HepG2 (cell line): Measurements from ENCODE around the gene HILPDA. TPM values are rescaled to one million over a fixed set of nuclear protein-coding genes. Genes with fewer than 3 reads are reported as not detected.

ENCODE experiments used
- BORCS8-MEF2B ChIP-seq: sonication (generic); formaldehyde crosslinking; IDR thresholded peaks from 2 replicates; pipeline ENCODE4 v1.8.0; 2022; ENCODE audit warnings: mild to moderate bottlenecking, missing genetic modification reagents
- EP300 ChIP-seq, 3 experiments: sonication (generic) in 1 of 3; formaldehyde crosslinking in 1 of 3; IDR thresholded peaks; 2 replicates each; pipeline versions ENCODE4 v1.5.1 to v1.6.1; 2011 to 2020; ENCODE audit warnings: low read depth in 2 of 3, low read length in 2 of 3, borderline replicate concordance in 1 of 3, improper control_type of control experiment in 1 of 3, mild to moderate bottlenecking in 1 of 3, missing genetic modification reagents in 1 of 3, moderate library complexity in 1 of 3
- KAT7 ChIP-seq: IDR thresholded peaks from 2 replicates; pipeline ENCODE4 v1.6.1; 2018; ENCODE audit warnings: borderline replicate concordance, missing compliant biosample characterization
- KDM5A ChIP-seq: fragments of 200-600 bp; sonication (generic); IDR thresholded peaks from 2 replicates; pipeline ENCODE4 v1.7.0; 2018; ENCODE audit warnings: antibody characterized with exemption, mild to moderate bottlenecking, low read length, borderline replicate concordance
- SAP130 ChIP-seq: IDR thresholded peaks from 2 replicates; pipeline ENCODE4 v1.6.1; 2016; ENCODE audit warnings: low read depth
- SMYD3 ChIP-seq: sonication (generic); formaldehyde crosslinking; IDR thresholded peaks from 2 replicates; pipeline ENCODE4 v1.8.1; 2023; ENCODE audit warnings: mild to moderate bottlenecking, missing genetic modification reagents
- SP4 ChIP-seq: sonication (generic); formaldehyde crosslinking; IDR thresholded peaks from 2 replicates; pipeline ENCODE4 v1.8.1; 2023; ENCODE audit warnings: mild to moderate bottlenecking, missing genetic modification reagents
- SPEN ChIP-seq: sonication (generic); formaldehyde crosslinking; IDR thresholded peaks from 2 replicates; pipeline ENCODE4 v1.5.1; 2020; ENCODE audit warnings: low read depth, mild to moderate bottlenecking, missing genetic modification reagents
- ZNF292 ChIP-seq: sonication (generic); formaldehyde crosslinking; IDR thresholded peaks from 2 replicates; pipeline ENCODE4 v1.8.1; 2022; ENCODE audit warnings: mild to moderate bottlenecking, low read depth, missing genetic modification reagents, borderline replicate concordance
- ZNF337 ChIP-seq: sonication (generic); formaldehyde crosslinking; IDR thresholded peaks from 2 replicates; pipeline ENCODE4 v1.5.1; 2020; ENCODE audit warnings: missing genetic modification reagents, low read depth, mild to moderate bottlenecking, borderline replicate concordance
- polyA plus RNA-seq, 8 experiments: library from polyadenylated mRNA; depleted of rRNA in 3 of 8; stranded (reverse) in 7 of 8; unstranded in 1 of 8; fragments of >200 nt; fragmentation: Illumina TruSeq in 4 of 8; extraction: Trizol in 4 of 8; gene quantifications; 2 replicates each; pipeline versions ENCODE4 v1.2.1 to v1.2.3, GENCODE V29; 2011 to 2016; ENCODE audit warnings: low read depth in 4 of 8, missing spikeins in 1 of 8, mixed read lengths in 1 of 8; ENCODE audit not compliant: insufficient read depth in 1 of 8
- total RNA-seq, 5 experiments: library from RNA; depleted of rRNA; stranded (reverse); fragments of >200 nt; fragmentation: Illumina TruSeq; extraction: Trizol; gene quantifications; 2 replicates each; pipeline ENCODE4 v1.2.3, GENCODE V29; 2016; ENCODE audit warnings: low read depth in 1 of 5
- TF ChIP-seq, protein P1 (sequence below): sonication (generic); formaldehyde crosslinking; IDR thresholded peaks from 2 replicates; pipeline ENCODE4 v1.5.0; 2020; ENCODE audit warnings: mild to moderate bottlenecking, missing genetic modification reagents
- TF ChIP-seq, protein P2 (sequence below): sonication (generic); formaldehyde crosslinking; conservative IDR thresholded peaks from 2 replicates; pipeline ENCODE4 v1.8.0; 2022; ENCODE audit warnings: mild to moderate bottlenecking, moderate library complexity, missing genetic modification reagents
- TF ChIP-seq, protein P3 (sequence below), 2 experiments: fragments of 450-650 bp in 1 of 2; sonication (generic) in 1 of 2; formaldehyde crosslinking; IDR thresholded peaks; 2 replicates each; pipeline versions ENCODE4 v1.5.0 to v1.8.0; 2020 to 2022; ENCODE audit warnings: mild to moderate bottlenecking in 1 of 2, missing genetic modification reagents in 1 of 2
- TF ChIP-seq, protein P4 (sequence below): IDR thresholded peaks from 2 replicates; pipeline ENCODE4 v1.6.1; 2016; ENCODE audit warnings: missing compliant biosample characterization, missing genetic modification reagents, borderline replicate concordance
- TF ChIP-seq, protein P5 (sequence below): sonication (generic); formaldehyde crosslinking; IDR thresholded peaks from 2 replicates; pipeline ENCODE4 v1.4.0; 2020; ENCODE audit warnings: missing genetic modification reagents, borderline replicate concordance

The HILPDA gene
- total and polyA plus RNA-seq, 2 of the 13 experiments (the other 11 are each of a cell fraction or from before 2014, with no cell fraction given), result 11.1 to 44.0 TPM

DNA sequence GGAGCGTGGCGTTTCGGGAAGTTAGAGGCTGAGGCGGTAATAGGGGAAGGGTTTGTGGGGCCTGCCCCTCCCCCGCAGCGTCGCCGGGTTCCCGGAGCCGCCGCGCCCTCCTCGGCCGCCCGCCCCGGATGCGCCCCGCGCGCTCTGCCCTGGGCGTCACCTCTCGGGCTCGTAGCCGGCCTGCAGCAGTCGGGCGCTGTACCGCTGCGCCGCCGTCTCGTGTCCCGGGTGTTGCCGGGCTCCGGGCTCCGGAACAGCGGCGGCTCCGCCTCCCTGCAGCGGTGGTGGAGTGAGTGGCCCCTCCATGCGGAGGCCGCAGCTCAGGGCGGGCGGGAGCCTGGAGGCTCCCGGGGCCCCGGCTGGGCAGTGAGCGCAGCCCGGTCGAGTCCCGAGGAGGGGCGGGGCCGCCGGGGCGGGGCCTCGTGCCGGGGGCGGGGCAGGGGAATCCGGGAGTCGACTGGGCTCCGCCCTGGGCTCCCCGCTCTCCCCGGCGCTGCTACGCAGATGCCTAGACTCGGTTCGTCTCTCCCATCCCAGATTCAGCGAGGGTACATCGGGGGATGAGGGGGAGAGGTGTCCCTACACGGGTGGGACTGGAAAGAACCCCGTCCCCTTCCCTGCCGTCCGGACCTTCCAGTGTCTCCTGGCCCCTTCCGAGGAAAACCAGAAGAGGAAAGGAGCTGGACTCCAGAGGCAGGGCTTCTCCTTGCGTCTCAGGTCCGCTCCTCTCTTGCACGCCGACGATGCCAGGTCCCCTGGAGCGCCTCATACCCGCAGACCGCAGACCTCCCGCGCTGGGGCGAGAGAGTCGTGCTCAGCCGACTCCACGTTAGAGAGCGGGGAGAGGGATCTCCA, 45.9 kb upstream of the HILPDA start, which contains the start of gene IMPDH1 (continued):
- TF ChIP-seq, protein P1, sequence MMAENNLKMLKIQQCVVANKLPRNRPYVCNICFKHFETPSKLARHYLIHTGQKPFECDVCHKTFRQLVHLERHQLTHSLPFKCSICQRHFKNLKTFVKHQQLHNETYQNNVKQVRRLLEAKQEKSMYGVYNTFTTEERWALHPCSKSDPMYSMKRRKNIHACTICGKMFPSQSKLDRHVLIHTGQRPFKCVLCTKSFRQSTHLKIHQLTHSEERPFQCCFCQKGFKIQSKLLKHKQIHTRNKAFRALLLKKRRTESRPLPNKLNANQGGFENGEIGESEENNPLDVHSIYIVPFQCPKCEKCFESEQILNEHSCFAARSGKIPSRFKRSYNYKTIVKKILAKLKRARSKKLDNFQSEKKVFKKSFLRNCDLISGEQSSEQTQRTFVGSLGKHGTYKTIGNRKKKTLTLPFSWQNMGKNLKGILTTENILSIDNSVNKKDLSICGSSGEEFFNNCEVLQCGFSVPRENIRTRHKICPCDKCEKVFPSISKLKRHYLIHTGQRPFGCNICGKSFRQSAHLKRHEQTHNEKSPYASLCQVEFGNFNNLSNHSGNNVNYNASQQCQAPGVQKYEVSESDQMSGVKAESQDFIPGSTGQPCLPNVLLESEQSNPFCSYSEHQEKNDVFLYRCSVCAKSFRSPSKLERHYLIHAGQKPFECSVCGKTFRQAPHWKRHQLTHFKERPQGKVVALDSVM, result peak; percentile 74; the same call in 1 of the 2 replicates
- TF ChIP-seq ZNF337 (CRISPR knock-in tag) (0 out of 2 replicates have a peak, but pooled peaks have one; percentile 59), SAP130 (peak; percentile 64), ZNF292 (no peak), SPEN (CRISPR knock-in tag) (0 out of 2 replicates have a peak, but pooled peaks have one; percentile 31), SMYD3 (CRISPR knock-in tag) (no peak), KAT7 (CRISPR knock-in tag) (0 out of 2 replicates have a peak, but pooled peaks have one; percentile 25), BORCS8-MEF2B (CRISPR knock-in tag) (no peak), SP4 (CRISPR knock-in tag) (peak; percentile 69; the same call in 1 of the 2 replicates), EP300 (IDR thresholded peaks at IDR 0.05; ENCODE audit: low read depth in 2 of 2, low read length in 2 of 2) (no peak), EP300 (CRISPR knock-in tag; IDR thresholded peaks at IDR 0.05; ENCODE audit: borderline replicate concordance) (no peak), KDM5A (no peak)
- TF ChIP-seq, protein P2, sequence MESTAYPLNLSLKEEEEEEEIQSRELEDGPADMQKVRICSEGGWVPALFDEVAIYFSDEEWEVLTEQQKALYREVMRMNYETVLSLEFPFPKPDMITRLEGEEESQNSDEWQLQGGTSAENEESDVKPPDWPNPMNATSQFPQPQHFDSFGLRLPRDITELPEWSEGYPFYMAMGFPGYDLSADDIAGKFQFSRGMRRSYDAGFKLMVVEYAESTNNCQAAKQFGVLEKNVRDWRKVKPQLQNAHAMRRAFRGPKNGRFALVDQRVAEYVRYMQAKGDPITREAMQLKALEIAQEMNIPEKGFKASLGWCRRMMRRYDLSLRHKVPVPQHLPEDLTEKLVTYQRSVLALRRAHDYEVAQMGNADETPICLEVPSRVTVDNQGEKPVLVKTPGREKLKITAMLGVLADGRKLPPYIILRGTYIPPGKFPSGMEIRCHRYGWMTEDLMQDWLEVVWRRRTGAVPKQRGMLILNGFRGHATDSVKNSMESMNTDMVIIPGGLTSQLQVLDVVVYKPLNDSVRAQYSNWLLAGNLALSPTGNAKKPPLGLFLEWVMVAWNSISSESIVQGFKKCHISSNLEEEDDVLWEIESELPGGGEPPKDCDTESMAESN (CRISPR knock-in tag), result 0 out of 2 replicates have a peak, but pooled peaks have one; percentile 0
- TF ChIP-seq, protein P3, sequence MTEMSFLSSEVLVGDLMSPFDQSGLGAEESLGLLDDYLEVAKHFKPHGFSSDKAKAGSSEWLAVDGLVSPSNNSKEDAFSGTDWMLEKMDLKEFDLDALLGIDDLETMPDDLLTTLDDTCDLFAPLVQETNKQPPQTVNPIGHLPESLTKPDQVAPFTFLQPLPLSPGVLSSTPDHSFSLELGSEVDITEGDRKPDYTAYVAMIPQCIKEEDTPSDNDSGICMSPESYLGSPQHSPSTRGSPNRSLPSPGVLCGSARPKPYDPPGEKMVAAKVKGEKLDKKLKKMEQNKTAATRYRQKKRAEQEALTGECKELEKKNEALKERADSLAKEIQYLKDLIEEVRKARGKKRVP (CRISPR knock-in tag; IDR thresholded peaks at IDR 0.05), result 0 out of 4 replicates have a peak, but pooled peaks of 1 of the 2 experiments have one; percentile 15
- TF ChIP-seq, protein P4, sequence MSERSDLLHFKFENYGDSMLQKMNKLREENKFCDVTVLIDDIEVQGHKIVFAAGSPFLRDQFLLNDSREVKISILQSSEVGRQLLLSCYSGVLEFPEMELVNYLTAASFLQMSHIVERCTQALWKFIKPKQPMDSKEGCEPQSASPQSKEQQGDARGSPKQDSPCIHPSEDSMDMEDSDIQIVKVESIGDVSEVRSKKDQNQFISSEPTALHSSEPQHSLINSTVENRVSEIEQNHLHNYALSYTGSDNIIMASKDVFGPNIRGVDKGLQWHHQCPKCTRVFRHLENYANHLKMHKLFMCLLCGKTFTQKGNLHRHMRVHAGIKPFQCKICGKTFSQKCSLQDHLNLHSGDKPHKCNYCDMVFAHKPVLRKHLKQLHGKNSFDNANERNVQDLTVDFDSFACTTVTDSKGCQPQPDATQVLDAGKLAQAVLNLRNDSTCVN, result no peak
- TF ChIP-seq, protein P5, sequence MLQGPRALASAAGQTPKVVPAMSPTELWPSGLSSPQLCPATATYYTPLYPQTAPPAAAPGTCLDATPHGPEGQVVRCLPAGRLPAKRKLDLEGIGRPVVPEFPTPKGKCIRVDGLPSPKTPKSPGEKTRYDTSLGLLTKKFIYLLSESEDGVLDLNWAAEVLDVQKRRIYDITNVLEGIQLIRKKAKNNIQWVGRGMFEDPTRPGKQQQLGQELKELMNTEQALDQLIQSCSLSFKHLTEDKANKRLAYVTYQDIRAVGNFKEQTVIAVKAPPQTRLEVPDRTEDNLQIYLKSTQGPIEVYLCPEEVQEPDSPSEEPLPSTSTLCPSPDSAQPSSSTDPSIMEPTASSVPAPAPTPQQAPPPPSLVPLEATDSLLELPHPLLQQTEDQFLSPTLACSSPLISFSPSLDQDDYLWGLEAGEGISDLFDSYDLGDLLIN, result no peak
